ENCODE data around the gene MAP2K7.

MAP2K7 gene

GRCh38 chr19:7879836-7880235, 23.8 kb upstream of the MAP2K7 start:
- no peak for DNase-seq (ENCODE audit: low read depth)
- no peak for TF ChIP-seq CTCF (IDR thresholded peaks at IDR 0.05; ENCODE audit: low read depth, low read length, missing control alignments)
- H3K4me3 ChIP-seq (ENCODE audit: low read depth, low read length): no peak overlapping the region

GRCh38 chr19:7881910-7882309, 21.8 kb upstream of the MAP2K7 start:
- TF ChIP-seq CTCF (IDR thresholded peaks at IDR 0.05; ENCODE audit: low read depth, low read length, missing control alignments): no peak
- no peak for DNase-seq (ENCODE audit: low read depth)
- H3K4me3 ChIP-seq (ENCODE audit: low read depth, low read length): no peak overlapping the region

- TF ChIP-seq CTCF (IDR thresholded peaks at IDR 0.05; ENCODE audit: low read depth, low read length, missing control alignments): no peak
- no peak overlapping the region for H3K4me3 ChIP-seq (ENCODE audit: low read depth, low read length)
- DNase-seq (ENCODE audit: low read depth): no peak
These were observed 20.6 kb upstream of the MAP2K7 start for GRCh38 chr19:7883105-7883504.

GRCh38 chr19:7883796-7884570, 19.7 kb upstream of the MAP2K7 start:
- no peak overlapping the region for H3K4me3 ChIP-seq (ENCODE audit: low read depth, low read length)
- no peak for TF ChIP-seq CTCF (IDR thresholded peaks at IDR 0.05; ENCODE audit: low read depth, low read length, missing control alignments)
- no peak for DNase-seq (ENCODE audit: low read depth)

GRCh38 chr19:7885818-7886217, 17.9 kb upstream of the MAP2K7 start:
- no peak for DNase-seq (ENCODE audit: low read depth)
- H3K4me3 ChIP-seq (ENCODE audit: low read depth, low read length): no peak overlapping the region
- no peak for TF ChIP-seq CTCF (IDR thresholded peaks at IDR 0.05; ENCODE audit: low read depth, low read length, missing control alignments)

- H3K4me3 ChIP-seq (ENCODE audit: low read depth, low read length): no peak overlapping the region
- no peak for TF ChIP-seq CTCF (IDR thresholded peaks at IDR 0.05; ENCODE audit: low read depth, low read length, missing control alignments)
- DNase-seq (ENCODE audit: low read depth): no peak
These were observed 16.1 kb upstream of the MAP2K7 start for GRCh38 chr19:7887408-7888144.

Data from GM12864 (cell line).